ENCODE results near the gene SPTBN4.

DNA sequence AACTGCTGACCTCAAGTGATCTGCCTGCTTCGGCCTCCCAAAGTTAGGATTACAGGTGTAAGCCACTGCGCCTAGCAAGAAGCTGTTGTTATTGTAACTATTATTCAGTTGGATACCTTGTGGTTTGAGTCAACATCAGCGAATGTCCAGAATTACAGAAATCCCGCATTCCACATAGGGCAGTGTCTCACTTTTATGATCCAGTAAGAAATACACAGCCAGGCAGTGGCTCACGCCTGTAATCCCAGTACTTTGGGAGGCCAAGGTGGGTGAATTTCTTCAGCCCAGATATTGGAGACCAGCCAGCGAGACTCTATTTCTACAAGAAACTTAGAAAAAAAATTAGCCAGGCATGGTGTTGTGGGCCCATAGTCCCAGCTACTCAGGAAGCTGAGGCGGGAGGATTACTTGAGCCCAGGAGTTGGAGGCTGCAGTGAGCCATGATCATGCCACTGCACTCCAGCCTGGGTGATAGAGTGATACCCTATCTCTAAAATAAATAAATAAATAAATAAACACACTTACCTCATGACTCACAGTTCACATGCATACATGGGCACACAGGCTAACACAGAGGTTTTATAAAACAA is 43.8 kb downstream of the SPTBN4 start:
- TF ChIP-seq, protein P1, sequence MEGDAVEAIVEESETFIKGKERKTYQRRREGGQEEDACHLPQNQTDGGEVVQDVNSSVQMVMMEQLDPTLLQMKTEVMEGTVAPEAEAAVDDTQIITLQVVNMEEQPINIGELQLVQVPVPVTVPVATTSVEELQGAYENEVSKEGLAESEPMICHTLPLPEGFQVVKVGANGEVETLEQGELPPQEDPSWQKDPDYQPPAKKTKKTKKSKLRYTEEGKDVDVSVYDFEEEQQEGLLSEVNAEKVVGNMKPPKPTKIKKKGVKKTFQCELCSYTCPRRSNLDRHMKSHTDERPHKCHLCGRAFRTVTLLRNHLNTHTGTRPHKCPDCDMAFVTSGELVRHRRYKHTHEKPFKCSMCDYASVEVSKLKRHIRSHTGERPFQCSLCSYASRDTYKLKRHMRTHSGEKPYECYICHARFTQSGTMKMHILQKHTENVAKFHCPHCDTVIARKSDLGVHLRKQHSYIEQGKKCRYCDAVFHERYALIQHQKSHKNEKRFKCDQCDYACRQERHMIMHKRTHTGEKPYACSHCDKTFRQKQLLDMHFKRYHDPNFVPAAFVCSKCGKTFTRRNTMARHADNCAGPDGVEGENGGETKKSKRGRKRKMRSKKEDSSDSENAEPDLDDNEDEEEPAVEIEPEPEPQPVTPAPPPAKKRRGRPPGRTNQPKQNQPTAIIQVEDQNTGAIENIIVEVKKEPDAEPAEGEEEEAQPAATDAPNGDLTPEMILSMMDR (IDR thresholded peaks at IDR 0.05): no peak
- TF ChIP-seq EZH2 (IDR thresholded peaks at IDR 0.05; ENCODE audit: borderline replicate concordance, insufficient read depth, low read depth, low read length, poor library complexity, severe bottlenecking): no peak

Data from B cell (primary cell).